Neural cell (in vitro differentiated cells): ENCODE measurements around the gene ASAP3. TPM values are rescaled to one million over a fixed set of nuclear protein-coding genes. Genes with fewer than 3 reads are reported as not detected.

Experiments used
- H2AFZ ChIP-seq: fragments of 200-600, 300-800 bp; sonication (generic), shearing (Covaris generic); 2 replicates; pipeline ENCODE4 v1.6.0; 2014; ENCODE audit warnings: low read depth, mild to moderate bottlenecking, antibody characterized with exemption, low read length, moderate library complexity
- H3F3A ChIP-seq: fragments of 200-600 bp; shearing (Covaris generic); 2 replicates; pipeline ENCODE4 v1.6.1; 2016; ENCODE audit warnings: mild to moderate bottlenecking, moderate library complexity, mixed read lengths, antibody characterized with exemption, low read length; ENCODE audit not compliant: insufficient read depth, poor library complexity, severe bottlenecking
- H3K27ac ChIP-seq: fragments of 200-600, 300-800 bp; sonication (generic), shearing (Covaris generic); 2 replicates; pipeline ENCODE4 v1.5.1; 2014; ENCODE audit warnings: mild to moderate bottlenecking, low read length, moderate library complexity
- H3K27me3 ChIP-seq: fragments of 300-800, 200-600 bp; sonication (generic), shearing (Covaris generic); 2 replicates; pipeline ENCODE4 v1.6.0; 2014; ENCODE audit warnings: mild to moderate bottlenecking, low read depth, low read length, moderate library complexity; ENCODE audit not compliant: insufficient read depth
- H3K36me3 ChIP-seq: fragments of 300-800, 200-600 bp; sonication (generic), shearing (Covaris generic); 2 replicates; pipeline ENCODE4 v1.5.1; 2014; ENCODE audit warnings: mild to moderate bottlenecking, antibody characterized with exemption, low read length, moderate library complexity; ENCODE audit not compliant: insufficient read depth
- H3K4me2 ChIP-seq: fragments of 300-800, 200-600 bp; sonication (generic), shearing (Covaris generic); 2 replicates; pipeline ENCODE4 v1.6.0; 2014; ENCODE audit warnings: mild to moderate bottlenecking, low read length
- H3K4me3 ChIP-seq: fragments of 300-800, 200-600 bp; sonication (generic), shearing (Covaris generic); 2 replicates; pipeline ENCODE4 v1.5.1; 2014; ENCODE audit warnings: mild to moderate bottlenecking, low read length, moderate library complexity
- H3K79me2 ChIP-seq: fragments of 200-600 bp; shearing (Covaris generic); replicated peaks from 2 replicates; pipeline ENCODE4 v1.6.0; 2014; ENCODE audit warnings: mild to moderate bottlenecking, low read length, moderate library complexity; ENCODE audit not compliant: insufficient read depth
- H3K9ac ChIP-seq: fragments of 300-800, 200-600 bp; sonication (generic), shearing (Covaris generic); 2 replicates; pipeline ENCODE4 v1.6.1; 2016; ENCODE audit warnings: mild to moderate bottlenecking, low read length, mixed read lengths
- H3K9me2 ChIP-seq: fragments of 200-600 bp; shearing (Covaris generic); 2 replicates; pipeline ENCODE4 v1.6.1; 2016; ENCODE audit warnings: mild to moderate bottlenecking, low read length, mixed read lengths; ENCODE audit not compliant: insufficient read depth
- H3K9me3 ChIP-seq: fragments of 200-600, 300-800 bp; sonication (generic), shearing (Covaris generic); 2 replicates; pipeline ENCODE4 v1.6.1; 2016; ENCODE audit warnings: mild to moderate bottlenecking, mixed run types, low read length, moderate library complexity, mixed read lengths
- H4K20me1 ChIP-seq: fragments of 200-600 bp; shearing (Covaris generic); 2 replicates; pipeline ENCODE4 v1.6.1; 2016; ENCODE audit warnings: mild to moderate bottlenecking, mixed run types; ENCODE audit not compliant: insufficient read depth
- EP300 ChIP-seq: fragments of 450-650 bp; conservative IDR thresholded peaks from 2 replicates; pipeline ENCODE4 v1.6.1; 2014; ENCODE audit warnings: antibody characterized with exemption, mild to moderate bottlenecking, moderate library complexity; ENCODE audit not compliant: poor library complexity, severe bottlenecking
- EZH2 ChIP-seq: fragments of 200-600, 300-800 bp; shearing (Covaris generic), sonication (generic); IDR thresholded peaks from 2 replicates; pipeline ENCODE4 v1.6.1; 2014; ENCODE audit warnings: antibody characterized with exemption, low read length, borderline replicate concordance, mild to moderate bottlenecking; ENCODE audit not compliant: insufficient read depth, poor library complexity, severe bottlenecking
- MXI1 ChIP-seq: fragments of 450-650 bp; conservative IDR thresholded peaks from 2 replicates; pipeline ENCODE4 v1.6.1; 2014; ENCODE audit warnings: antibody characterized with exemption, mild to moderate bottlenecking; ENCODE audit not compliant: poor library complexity, severe bottlenecking
- POLR2AphosphoS5 ChIP-seq: IDR thresholded peaks from 2 replicates; pipeline ENCODE4 v1.6.1; 2012
- RAD21 ChIP-seq: fragments of 450-650 bp; conservative IDR thresholded peaks from 2 replicates; pipeline ENCODE4 v1.6.1; 2014; ENCODE audit warnings: antibody characterized with exemption, mild to moderate bottlenecking, moderate library complexity
- SMC3 ChIP-seq: fragments of 450-650 bp; conservative IDR thresholded peaks from 2 replicates; pipeline ENCODE4 v1.6.1; 2014; ENCODE audit warnings: antibody characterized with exemption, mild to moderate bottlenecking, moderate library complexity; ENCODE audit not compliant: poor library complexity
- TAF1 ChIP-seq: IDR thresholded peaks from 2 replicates; pipeline ENCODE4 v1.6.1; 2012; ENCODE audit warnings: low read depth
- polyA plus RNA-seq: library from polyadenylated mRNA; depleted of rRNA; stranded (reverse); fragments of >200 nt; gene quantifications from 2 replicates; pipeline ENCODE4 v1.2.3, GENCODE V29; 2014
- TF ChIP-seq, protein P1 (sequence below): fragments of 450-650 bp; IDR thresholded peaks from 2 replicates; pipeline ENCODE4 v1.5.1; 2014; ENCODE audit warnings: antibody characterized with exemption, mild to moderate bottlenecking, moderate library complexity; ENCODE audit not compliant: poor library complexity, severe bottlenecking
- TF ChIP-seq, protein P2 (sequence below): IDR thresholded peaks from 2 replicates; pipeline ENCODE4 v1.6.1; 2012; ENCODE audit warnings: borderline replicate concordance

The ASAP3 gene
- polyA plus RNA-seq, 1 donor from 2014 or later: 24.9 TPM

DNA sequence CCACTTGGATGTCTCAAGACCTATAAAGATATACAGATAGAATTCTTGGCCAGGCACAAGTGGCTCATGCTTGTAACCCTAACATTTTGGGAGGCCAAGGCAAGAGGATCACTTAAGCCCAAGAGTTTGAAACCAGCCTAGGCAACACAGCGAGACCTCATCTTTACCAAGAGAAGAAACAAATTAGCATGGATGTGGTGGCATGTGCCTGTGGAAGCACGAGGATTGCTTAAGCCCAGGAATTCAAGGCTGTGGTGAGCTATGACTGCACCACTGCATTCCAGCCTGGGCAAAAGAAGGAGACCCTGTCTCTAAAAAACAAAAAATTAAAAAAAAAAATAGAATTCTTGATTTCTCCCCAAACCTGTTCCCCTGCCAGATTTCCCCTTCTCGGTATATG, 8.3 kb downstream of the ASAP3 start:
- Histone ChIP-seq H3K79me2 (peaks cover 9% of the 10 kb centered on the region), H3K27ac (no peak overlapping the region), H3F3A (no peaks in the 10 kb centered on the region), H4K20me1 (no peaks in the 10 kb centered on the region), H3K4me3 (no peak overlapping the region), H3K9ac (no peak overlapping the region), H2AFZ (no peak overlapping the region), H3K36me3 (no peaks in the 10 kb centered on the region), H3K4me2 (no peak overlapping the region), H3K9me2 (no peaks in the 10 kb centered on the region), H3K27me3 (no peaks in the 10 kb centered on the region), H3K9me3 (no peaks in the 10 kb centered on the region)
- TF ChIP-seq POLR2AphosphoS5 (no peak), SMC3 (no peak), MXI1 (no peak), TAF1 (no peak), EZH2 (no peak), EP300 (no peak), RAD21 (no peak)
- TF ChIP-seq, protein P1, sequence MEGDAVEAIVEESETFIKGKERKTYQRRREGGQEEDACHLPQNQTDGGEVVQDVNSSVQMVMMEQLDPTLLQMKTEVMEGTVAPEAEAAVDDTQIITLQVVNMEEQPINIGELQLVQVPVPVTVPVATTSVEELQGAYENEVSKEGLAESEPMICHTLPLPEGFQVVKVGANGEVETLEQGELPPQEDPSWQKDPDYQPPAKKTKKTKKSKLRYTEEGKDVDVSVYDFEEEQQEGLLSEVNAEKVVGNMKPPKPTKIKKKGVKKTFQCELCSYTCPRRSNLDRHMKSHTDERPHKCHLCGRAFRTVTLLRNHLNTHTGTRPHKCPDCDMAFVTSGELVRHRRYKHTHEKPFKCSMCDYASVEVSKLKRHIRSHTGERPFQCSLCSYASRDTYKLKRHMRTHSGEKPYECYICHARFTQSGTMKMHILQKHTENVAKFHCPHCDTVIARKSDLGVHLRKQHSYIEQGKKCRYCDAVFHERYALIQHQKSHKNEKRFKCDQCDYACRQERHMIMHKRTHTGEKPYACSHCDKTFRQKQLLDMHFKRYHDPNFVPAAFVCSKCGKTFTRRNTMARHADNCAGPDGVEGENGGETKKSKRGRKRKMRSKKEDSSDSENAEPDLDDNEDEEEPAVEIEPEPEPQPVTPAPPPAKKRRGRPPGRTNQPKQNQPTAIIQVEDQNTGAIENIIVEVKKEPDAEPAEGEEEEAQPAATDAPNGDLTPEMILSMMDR: no peak
- TF ChIP-seq, protein P2, sequence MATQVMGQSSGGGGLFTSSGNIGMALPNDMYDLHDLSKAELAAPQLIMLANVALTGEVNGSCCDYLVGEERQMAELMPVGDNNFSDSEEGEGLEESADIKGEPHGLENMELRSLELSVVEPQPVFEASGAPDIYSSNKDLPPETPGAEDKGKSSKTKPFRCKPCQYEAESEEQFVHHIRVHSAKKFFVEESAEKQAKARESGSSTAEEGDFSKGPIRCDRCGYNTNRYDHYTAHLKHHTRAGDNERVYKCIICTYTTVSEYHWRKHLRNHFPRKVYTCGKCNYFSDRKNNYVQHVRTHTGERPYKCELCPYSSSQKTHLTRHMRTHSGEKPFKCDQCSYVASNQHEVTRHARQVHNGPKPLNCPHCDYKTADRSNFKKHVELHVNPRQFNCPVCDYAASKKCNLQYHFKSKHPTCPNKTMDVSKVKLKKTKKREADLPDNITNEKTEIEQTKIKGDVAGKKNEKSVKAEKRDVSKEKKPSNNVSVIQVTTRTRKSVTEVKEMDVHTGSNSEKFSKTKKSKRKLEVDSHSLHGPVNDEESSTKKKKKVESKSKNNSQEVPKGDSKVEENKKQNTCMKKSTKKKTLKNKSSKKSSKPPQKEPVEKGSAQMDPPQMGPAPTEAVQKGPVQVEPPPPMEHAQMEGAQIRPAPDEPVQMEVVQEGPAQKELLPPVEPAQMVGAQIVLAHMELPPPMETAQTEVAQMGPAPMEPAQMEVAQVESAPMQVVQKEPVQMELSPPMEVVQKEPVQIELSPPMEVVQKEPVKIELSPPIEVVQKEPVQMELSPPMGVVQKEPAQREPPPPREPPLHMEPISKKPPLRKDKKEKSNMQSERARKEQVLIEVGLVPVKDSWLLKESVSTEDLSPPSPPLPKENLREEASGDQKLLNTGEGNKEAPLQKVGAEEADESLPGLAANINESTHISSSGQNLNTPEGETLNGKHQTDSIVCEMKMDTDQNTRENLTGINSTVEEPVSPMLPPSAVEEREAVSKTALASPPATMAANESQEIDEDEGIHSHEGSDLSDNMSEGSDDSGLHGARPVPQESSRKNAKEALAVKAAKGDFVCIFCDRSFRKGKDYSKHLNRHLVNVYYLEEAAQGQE: no peak

DNA sequence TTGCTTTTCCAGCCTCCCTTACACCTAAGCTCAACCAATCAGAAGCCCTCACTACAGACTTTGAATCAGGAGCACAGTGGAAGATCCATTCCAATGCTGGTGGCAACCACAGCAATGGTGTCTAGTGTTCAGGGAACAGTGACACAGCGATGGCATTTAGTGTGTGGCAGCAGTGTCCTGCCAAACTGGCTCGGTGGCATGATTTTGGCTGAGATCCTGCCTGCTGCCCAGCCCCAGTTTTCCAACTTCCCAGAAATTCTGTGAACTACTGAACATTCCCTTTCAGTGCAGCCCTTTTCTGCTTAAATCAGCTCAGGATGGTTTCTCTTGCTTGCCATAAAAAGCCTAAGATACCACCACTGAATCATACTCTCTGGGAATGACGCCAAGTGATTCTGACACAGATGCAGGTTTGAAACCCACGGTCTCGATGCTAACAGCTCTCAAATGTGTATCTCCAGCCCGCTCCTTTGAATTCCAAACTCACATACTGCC, 8.8 kb downstream of the ASAP3 start:
- H2AFZ ChIP-seq: no peak overlapping the region
- H3K79me2 ChIP-seq: peaks cover 9% of the 10 kb centered on the region
- H3K4me3 ChIP-seq: no peak overlapping the region
- no peak overlapping the region for H3K27ac ChIP-seq
- H3K4me2 ChIP-seq: no peak overlapping the region
- H3K9me2 ChIP-seq: no peaks in the 10 kb centered on the region
- H3F3A ChIP-seq: no peaks in the 10 kb centered on the region
- H3K27me3 ChIP-seq: no peaks in the 10 kb centered on the region
- TF ChIP-seq EZH2 (no peak), MXI1 (no peak), RAD21 (no peak), SMC3 (no peak), POLR2AphosphoS5 (no peak), EP300 (no peak), TAF1 (no peak)
- TF ChIP-seq, protein P1: no peak
- TF ChIP-seq, protein P2: no peak
- H3K9ac ChIP-seq: no peak overlapping the region
- H3K9me3 ChIP-seq: no peaks in the 10 kb centered on the region
- no peaks in the 10 kb centered on the region for H4K20me1 ChIP-seq
- no peaks in the 10 kb centered on the region for H3K36me3 ChIP-seq
